HepG2 (cell line): Measurements from ENCODE around the gene TMEM9B. TPM values are rescaled to one million over a fixed set of nuclear protein-coding genes. Genes with fewer than 3 reads are reported as not detected.
A peak's percentile ranks its signal among the peaks of the same experiment; 100 is the strongest.

ENCODE experiments used
- ATF2 ChIP-seq: sonication (generic); formaldehyde crosslinking; IDR thresholded peaks from 2 replicates; pipeline ENCODE4 v1.4.0; 2020; ENCODE audit warnings: missing genetic modification reagents
- KMT2A ChIP-seq: sonication (generic); formaldehyde crosslinking; IDR thresholded peaks from 2 replicates; pipeline ENCODE4 v1.4.0; 2020; ENCODE audit warnings: missing genetic modification reagents
- PRDM10 ChIP-seq: sonication (generic); formaldehyde crosslinking; IDR thresholded peaks from 2 replicates; pipeline ENCODE4 v1.4.0; 2020; ENCODE audit warnings: low read depth, missing genetic modification reagents
- THRA ChIP-seq: sonication (generic); formaldehyde crosslinking; IDR thresholded peaks from 2 replicates; pipeline ENCODE4 v1.4.0; 2020; ENCODE audit warnings: missing genetic modification reagents, borderline replicate concordance
- ZBTB20 ChIP-seq: sonication (generic); formaldehyde crosslinking; IDR thresholded peaks from 2 replicates; pipeline ENCODE4 v1.8.1; 2023; ENCODE audit warnings: missing genetic modification reagents, low read depth, mild to moderate bottlenecking, borderline replicate concordance
- ZBTB40 ChIP-seq, 2 experiments: fragments of 450-650 bp in 1 of 2; sonication (generic) in 1 of 2; formaldehyde crosslinking in 1 of 2; IDR thresholded peaks; 2 replicates each; pipeline versions ENCODE4 v1.6.1 to v1.8.0; 2016 to 2022; ENCODE audit warnings: antibody characterized with exemption in 1 of 2, mild to moderate bottlenecking in 1 of 2, missing genetic modification reagents in 1 of 2
- ZNF143 ChIP-seq: sonication (generic); formaldehyde crosslinking; IDR thresholded peaks from 2 replicates; pipeline ENCODE4 v1.4.0; 2020; ENCODE audit warnings: missing genetic modification reagents
- ZNF607 ChIP-seq: sonication (generic); formaldehyde crosslinking; IDR thresholded peaks from 2 replicates; pipeline ENCODE4 v1.5.1; 2020; ENCODE audit warnings: missing genetic modification reagents, mild to moderate bottlenecking, borderline replicate concordance
- ZNF782 ChIP-seq: sonication (generic); formaldehyde crosslinking; IDR thresholded peaks from 2 replicates; pipeline ENCODE4 v1.4.0; 2020; ENCODE audit warnings: missing genetic modification reagents, mild to moderate bottlenecking, borderline replicate concordance
- polyA plus RNA-seq, 8 experiments: library from polyadenylated mRNA; depleted of rRNA in 3 of 8; stranded (reverse) in 7 of 8; unstranded in 1 of 8; fragments of >200 nt; fragmentation: Illumina TruSeq in 4 of 8; extraction: Trizol in 4 of 8; gene quantifications; 2 replicates each; pipeline versions ENCODE4 v1.2.1 to v1.2.3, GENCODE V29; 2011 to 2016; ENCODE audit warnings: low read depth in 4 of 8, missing spikeins in 1 of 8, mixed read lengths in 1 of 8; ENCODE audit not compliant: insufficient read depth in 1 of 8
- total RNA-seq, 5 experiments: library from RNA; depleted of rRNA; stranded (reverse); fragments of >200 nt; fragmentation: Illumina TruSeq; extraction: Trizol; gene quantifications; 2 replicates each; pipeline ENCODE4 v1.2.3, GENCODE V29; 2016; ENCODE audit warnings: low read depth in 1 of 5

The TMEM9B gene
- total and polyA plus RNA-seq, 2 of the 13 experiments (the other 11 are each of a cell fraction or from before 2014, with no cell fraction given) = 12.4 to 20.8 TPM

- TF ChIP-seq ZBTB40 (IDR thresholded peaks at IDR 0.05) = no peak
- peak; percentile 58; the same call in 1 of the 2 replicates for TF ChIP-seq ZBTB40 (CRISPR knock-in tag; IDR thresholded peaks at IDR 0.05)
- TF ChIP-seq THRA (CRISPR knock-in tag) = 0 out of 2 replicates have a peak, but pooled peaks have one; percentile 10
- 0 out of 2 replicates have a peak, but pooled peaks have one; percentile 28 for TF ChIP-seq ATF2 (CRISPR knock-in tag)
- TF ChIP-seq ZNF607 (CRISPR knock-in tag) = no peak; the same call in 1 of the 2 replicates
- TF ChIP-seq PRDM10 (CRISPR knock-in tag) = peak; percentile 63
- TF ChIP-seq ZNF143 (CRISPR knock-in tag) = no peak
- 0 out of 2 replicates have a peak, but pooled peaks have one; percentile 44 for TF ChIP-seq ZBTB20 (CRISPR knock-in tag)
- TF ChIP-seq KMT2A (CRISPR knock-in tag) = peak; percentile 70; the same call in 1 of the 2 replicates
- TF ChIP-seq ZNF782 = peak; percentile 73; the same call in 1 of the 2 replicates
Observed at GRCh38 chr11:8911029-8911823, 53.0 kb downstream of the TMEM9B start, which contains the start of gene AKIP1 (continued).
